LNCAP (cell line): ENCODE data around the gene RASA3.

Source experiments
- CTCF ChIP-seq: fragments of 450-650 bp; IDR thresholded peaks from 2 replicates; pipeline ENCODE4 v1.5.1; 2017; ENCODE audit warnings: mild to moderate bottlenecking

RASA3 gene

GRCh38 chr13:113968463-113969310 is 163.7 kb downstream of the RASA3 start:
- no peak for TF ChIP-seq CTCF

- no peak for TF ChIP-seq CTCF
Measured at GRCh38 chr13:113967729-113968462, 164.5 kb downstream of the RASA3 start.

GRCh38 chr13:113967206-113967720 is 165.2 kb downstream of the RASA3 start:
- TF ChIP-seq CTCF, result no peak

GRCh38 chr13:113965968-113966884 is 166.2 kb downstream of the RASA3 start:
- no peak for TF ChIP-seq CTCF

- TF ChIP-seq CTCF, result no peak
Measured at GRCh38 chr13:113965383-113965874, 167.0 kb downstream of the RASA3 start.

GRCh38 chr13:113964251-113964995 is 168.0 kb downstream of the RASA3 start:
- no peak for TF ChIP-seq CTCF
